Medulla oblongata (tissue), 1 donor: ENCODE data around the gene CFAP99.
"Not testable (repeated sequence)": the region's sequence is repeated elsewhere in the genome, so short reads cannot be mapped to it uniquely, and the experiment has no call there.

Experiments
- DNase-seq: peaks from one replicate; pipeline ENCODE4 v3.0.0-alpha.2; 2015; ENCODE audit errors: extremely low spot score

The CFAP99 gene

GRCh38 chr4:2428496-2429213, 9.9 kb downstream of the CFAP99 start:
- no peak for DNase-seq

DNA sequence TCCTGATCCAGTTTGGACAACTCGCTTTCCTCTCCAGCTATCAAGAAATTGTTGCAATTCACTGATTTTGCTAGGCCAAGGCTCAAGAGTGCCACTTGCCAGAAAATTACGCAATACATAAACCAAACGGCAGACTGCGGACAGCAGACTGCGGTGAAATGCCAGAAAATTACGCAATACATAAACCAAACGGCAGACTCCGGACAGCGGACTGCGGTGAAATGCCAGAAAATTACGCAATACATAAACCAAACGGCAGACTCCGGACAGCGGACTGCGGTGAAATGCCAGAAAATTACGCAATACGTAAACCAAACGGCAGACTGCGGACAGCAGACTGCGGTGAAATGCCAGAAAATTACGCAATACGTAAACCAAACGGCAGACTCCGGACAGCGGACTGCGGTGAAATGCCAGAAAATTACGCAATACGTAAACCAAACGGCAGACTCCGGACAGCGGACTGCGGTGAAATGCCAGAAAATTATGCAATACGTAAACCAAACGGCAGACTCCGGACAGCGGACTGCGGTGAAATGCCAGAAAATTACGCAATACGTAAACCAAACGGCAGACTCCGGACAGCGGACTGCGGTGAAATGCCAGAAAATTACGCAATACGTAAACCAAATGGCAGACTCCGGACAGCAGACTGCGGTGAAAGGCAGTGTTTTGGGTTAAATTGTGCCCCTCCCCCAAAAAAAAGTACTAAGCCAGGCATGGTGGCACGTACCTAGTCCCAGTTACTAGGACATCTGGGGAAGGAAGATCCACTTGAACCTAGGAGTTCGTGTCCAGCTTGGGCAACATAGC, 11.4 kb downstream of the CFAP99 start:
- not testable (repeated sequence) for DNase-seq

DNA sequence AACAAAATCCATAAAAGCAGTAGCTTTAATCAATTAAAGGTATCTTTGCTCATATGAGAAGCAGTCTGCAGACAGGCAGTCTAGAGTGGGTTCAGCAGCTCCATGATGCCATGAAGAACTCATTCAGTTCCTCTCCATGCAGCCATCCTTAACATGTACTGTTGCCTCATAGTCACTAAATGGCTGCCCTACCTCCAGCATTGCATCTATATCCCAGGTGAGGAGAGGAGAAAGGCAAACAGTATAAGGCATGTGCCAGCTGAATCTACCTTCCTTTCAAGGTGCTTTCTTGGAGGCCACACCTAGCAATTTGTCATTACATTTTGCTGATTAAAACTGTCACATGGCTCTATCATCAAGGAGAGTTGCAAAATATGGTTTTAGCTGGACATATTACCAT, 13.2 kb downstream of the CFAP99 start:
- no peak for DNase-seq

DNA sequence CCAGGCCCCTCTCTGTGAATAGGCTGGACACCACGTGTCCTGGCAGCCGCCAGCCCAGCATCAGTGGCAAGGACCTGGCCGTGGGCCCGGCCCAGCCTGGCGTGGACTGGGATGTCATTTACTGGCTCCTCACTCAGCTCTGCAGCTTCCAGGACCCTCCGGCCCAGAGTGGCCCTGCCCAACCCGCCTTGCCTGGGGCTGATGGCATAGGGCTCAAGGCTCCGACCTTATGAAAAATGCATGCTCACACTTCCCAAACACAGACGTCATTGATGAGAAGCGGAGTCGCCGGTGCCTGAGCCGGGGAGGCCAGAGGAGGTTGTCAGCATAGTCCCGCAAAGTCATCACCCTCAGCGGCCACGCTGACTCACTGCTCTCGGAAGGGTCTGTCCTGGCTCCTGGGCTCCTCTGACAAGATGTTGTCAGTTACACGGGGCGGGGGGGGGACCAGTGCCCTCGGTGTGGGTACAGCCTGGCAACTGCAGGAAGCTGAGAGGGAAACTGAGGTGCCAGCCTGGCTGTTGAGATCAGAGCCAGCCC, 14.3 kb downstream of the CFAP99 start:
- DNase-seq, result peak; percentile 93

- DNase-seq, result peak; percentile 68
Measured at GRCh38 chr4:2433609-2434350, 15.0 kb downstream of the CFAP99 start.

- DNase-seq, result no peak
Measured at GRCh38 chr4:2434420-2434819, 15.7 kb downstream of the CFAP99 start.

- peak; percentile 86 for DNase-seq
Measured at GRCh38 chr4:2436301-2436700, 17.5 kb downstream of the CFAP99 start.

GRCh38 chr4:2436761-2437474, 18.2 kb downstream of the CFAP99 start:
- DNase-seq, result no peak

DNA sequence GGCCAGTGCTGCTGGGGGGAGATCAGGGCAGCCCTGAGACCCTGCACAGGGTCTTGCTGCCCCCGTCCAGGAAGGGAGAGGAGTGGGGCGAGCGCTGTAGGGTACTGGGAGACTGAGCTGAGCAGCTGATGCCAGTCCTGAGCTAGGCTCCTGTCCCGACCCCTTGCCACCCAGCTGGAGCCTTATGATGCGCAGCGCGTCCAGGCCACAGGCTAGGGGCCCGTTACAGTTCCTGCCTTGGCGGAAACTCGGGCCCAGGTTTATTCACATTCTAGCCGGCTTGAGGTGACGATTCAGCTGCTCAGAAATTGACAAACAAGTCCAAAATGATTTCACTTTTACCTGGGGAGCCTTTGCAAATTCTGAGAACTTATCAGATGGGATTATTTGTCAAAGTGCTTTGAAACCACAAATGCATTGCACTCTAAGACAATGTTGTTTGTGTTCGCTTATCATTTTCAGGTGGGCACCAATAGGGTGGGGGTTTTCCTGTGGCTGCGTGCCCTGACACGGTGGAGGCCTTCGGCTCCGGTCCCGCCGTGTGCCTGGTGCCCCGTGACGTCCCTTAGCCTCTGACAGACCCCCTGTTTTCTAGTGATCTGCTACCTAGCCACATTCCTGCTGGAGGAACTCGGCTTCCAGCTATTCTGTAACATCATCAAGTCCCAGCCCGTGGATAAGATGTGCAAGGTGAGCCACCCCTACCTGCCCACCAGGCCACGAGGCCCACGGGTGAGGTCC, 18.9 kb downstream of the CFAP99 start:
- no peak for DNase-seq

GRCh38 chr4:2438822-2439718, 20.3 kb downstream of the CFAP99 start:
- peak; percentile 57 for DNase-seq

GRCh38 chr4:2441393-2442174, 22.8 kb downstream of the CFAP99 start:
- DNase-seq, result peak; percentile 28

DNA sequence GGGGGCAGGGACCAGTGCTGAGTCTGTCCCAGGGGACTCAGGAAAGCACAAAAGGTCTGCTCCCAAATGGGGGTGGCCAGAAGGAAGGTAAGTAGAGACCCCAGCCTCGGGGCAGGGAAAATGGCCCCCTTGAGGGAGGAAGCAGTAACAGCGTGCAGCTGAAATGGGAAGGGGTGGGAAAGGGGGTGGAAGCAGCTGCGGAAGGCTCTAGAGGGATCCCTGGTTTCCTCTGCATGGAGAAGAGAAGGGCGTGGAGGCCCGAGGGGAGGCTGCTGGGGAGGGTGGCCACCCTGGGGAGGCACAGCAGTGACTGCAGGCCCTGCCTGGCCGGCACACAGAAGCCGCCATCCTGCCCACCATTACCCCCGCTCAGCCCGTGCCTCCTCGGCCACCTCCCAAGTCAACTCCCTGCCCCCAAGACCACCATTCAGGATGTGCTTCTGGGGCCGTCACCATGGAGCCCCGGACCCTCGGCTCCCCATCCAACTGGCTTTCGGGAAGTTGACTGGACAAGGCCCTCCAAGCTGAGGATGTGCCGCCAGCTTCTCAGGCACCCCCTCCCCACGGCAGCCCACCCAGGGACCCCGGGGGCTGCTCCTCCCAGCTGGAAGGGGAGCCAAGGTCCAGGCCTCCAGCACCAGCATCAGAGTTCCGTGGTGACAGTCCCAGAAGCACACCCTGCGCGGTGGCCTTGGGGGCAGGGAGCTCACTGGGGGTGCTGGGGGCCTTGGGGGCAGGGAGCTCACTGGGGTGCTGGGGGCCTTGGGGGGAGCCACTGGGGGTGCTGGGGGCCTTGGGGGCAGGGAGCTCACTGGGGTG, 23.6 kb downstream of the CFAP99 start:
- no peak for DNase-seq

DNA sequence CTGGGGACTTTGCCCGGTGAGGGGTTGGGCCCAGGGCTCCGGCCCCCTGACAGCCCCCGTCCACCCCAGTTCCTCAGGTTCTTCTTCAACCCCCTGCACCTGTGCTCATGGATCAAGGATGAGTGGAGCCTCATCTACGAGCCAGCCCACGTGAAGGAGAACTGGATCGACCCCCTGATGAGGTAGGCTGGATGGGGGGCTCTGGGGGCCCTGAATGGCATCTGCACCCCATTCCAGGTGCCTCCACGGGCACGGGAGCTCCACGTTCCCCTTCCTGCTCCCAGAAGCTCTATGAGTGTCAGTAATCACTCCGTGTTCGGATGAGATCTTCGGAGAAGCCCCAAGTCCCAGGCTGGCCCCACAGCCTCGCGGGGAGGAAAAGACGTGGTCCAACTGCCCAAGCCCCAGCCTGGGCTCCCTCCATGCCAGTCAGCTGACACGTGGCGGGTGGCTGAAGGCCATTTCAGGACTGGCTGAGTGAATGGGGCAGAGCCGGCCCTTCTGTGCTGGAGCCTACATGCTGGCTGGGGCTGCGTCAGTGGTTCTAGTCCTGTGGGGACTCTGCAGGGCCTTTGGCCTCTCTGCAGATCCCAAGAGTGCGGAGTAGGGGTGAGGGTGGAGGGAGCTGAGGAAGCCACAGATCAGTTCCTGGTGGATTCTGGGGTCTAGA, 24.4 kb downstream of the CFAP99 start:
- no peak for DNase-seq

DNA sequence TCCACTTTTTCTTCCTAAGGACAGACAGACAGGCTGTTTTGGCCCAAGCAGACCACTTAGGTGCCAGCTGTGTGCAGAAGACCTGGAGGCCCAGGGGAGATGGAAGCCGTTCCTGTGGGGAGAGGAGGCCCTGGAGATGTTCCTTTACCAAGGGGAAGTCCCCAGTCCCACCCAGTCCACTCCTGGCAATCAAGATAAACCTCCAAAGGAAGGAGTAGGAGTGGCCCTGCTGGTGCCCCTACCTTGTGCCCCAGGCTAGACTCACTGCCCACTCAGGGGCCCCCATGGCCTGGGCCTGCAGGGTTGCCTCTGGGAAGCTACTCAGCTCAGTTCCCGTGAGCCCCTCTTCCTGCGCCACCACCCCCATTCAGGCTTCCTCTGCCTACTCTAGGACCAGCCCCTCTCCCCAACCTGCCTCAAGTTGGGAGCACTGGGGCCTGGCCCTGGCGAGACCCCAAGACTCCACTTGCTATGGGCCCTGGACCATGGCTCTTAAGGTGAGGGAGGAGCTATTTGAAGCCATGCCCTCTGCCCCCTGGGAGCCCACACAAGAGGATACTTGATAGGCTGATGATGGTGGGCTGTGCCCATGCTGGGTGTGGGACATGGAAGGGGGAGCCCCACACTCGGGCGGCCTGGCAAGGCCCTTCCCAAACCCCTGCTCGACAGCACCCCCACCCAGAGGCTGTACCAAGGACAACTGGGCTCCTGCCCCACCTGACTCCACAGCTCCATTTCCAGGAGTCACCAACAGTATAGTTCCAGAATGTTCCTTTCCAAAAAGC, 25.4 kb downstream of the CFAP99 start:
- no peak for DNase-seq

- no peak for DNase-seq
Measured at GRCh38 chr4:2445130-2445529, 26.4 kb downstream of the CFAP99 start.

- no peak for DNase-seq
Measured at GRCh38 chr4:2445571-2445970, 26.8 kb downstream of the CFAP99 start.
